NCI-H774 (cell line): ENCODE results near the gene TBC1D22B.

Experiments used
- DNase-seq: peaks from one replicate; lab custom pipeline; 2025; lab: John Stamatoyannopoulos, UW

Gene TBC1D22B, protein sequence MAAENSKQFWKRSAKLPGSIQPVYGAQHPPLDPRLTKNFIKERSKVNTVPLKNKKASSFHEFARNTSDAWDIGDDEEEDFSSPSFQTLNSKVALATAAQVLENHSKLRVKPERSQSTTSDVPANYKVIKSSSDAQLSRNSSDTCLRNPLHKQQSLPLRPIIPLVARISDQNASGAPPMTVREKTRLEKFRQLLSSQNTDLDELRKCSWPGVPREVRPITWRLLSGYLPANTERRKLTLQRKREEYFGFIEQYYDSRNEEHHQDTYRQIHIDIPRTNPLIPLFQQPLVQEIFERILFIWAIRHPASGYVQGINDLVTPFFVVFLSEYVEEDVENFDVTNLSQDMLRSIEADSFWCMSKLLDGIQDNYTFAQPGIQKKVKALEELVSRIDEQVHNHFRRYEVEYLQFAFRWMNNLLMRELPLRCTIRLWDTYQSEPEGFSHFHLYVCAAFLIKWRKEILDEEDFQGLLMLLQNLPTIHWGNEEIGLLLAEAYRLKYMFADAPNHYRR

DNA sequence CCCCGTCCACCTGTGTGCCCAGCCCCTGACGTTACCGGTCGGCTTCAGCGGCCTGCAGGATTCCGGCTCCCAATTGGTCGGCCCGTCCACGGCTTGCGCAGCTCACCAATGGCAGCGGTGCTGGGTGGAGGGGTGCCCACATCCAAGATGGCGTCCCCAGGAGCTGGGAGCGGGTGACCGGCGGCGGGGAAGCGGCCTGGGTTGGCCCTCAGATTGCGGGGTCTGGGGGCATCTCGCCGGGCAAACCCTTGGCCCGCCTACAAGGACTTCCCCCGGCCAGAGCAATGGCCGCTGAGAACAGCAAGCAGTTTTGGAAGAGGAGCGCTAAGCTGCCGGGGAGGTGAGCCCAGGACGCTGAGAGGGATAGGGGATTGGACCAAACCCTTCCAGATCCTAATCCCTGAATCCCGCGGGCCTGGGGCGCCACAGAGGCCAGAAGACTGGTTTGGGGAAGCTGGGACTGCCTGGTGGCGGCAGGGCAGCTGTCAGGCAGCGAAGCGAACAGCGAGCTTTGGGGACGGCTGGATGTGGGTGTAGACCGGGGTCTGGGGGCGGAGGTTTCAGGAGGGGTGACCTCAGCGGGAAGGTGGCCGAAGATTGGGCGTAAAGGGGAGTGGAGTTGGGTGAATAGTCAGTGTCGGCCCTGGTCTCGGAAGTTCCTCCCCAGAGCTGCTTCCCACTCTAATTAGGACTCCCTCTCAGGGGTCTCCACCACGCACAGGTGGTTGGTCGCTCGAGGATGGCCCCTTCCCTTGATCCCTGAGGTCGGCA lies at the start of gene TBC1D22B, which contains the start of gene TMEM217:
TSS of gene TBC1D22B (plus strand) at position 139 of the 771 bp plus-strand sequence. CDS start at position 285, 146 bp downstream.
TSS of gene TMEM217 (minus strand) at position 511 of the 771 bp plus-strand sequence. CDS start 39,114 bp downstream, outside the sequence.
- peak; percentile 95 for DNase-seq

DNA sequence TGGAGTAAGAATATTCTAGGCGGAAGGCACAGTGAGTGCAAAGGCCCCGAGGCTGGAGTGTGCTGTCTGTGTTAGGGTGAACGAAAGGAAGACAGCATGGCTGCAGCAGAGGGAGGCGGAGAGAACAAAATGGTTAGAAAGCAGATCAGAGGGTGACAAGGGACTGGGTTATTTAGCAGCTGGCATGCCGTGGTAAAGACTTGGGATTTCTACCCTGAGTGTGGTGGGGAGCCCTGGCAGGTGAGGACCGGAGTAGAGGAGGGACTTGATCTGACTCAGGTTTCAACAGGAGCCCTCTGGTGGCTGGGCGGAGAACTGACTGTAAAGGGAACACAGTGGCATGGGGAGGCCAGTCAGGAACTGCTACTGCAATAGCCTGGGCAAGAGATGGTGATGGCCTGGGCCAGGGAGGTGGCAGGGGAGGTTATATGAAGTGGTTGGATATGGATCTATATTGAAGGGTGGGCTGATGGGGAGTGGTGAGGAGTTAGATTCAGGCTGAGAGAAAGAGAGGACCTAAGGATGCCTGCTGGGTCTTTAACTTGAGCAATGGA lies 49.6 kb upstream of the TBC1D22B start:
- DNase-seq, result peak; percentile 72

DNA sequence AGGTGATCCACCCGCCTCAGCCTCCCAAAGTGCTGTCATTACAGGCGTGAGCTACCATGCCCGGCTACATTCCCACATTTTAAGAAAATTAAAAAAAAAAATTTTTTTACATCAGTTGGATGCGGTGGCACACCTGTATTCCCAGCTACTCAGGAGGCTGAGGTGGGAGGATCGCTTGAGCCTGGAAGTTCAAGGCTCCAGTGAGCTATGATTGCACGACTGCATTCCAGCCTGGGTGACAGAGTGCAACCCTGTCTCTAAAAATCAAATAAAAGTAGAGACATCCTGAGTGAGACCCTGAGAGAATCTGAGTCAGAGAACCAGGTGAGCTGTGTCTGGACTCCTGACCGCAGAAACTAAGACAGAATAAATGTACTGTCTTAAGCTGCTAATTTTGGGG lies 48.8 kb upstream of the TBC1D22B start:
- no peak for DNase-seq

DNA sequence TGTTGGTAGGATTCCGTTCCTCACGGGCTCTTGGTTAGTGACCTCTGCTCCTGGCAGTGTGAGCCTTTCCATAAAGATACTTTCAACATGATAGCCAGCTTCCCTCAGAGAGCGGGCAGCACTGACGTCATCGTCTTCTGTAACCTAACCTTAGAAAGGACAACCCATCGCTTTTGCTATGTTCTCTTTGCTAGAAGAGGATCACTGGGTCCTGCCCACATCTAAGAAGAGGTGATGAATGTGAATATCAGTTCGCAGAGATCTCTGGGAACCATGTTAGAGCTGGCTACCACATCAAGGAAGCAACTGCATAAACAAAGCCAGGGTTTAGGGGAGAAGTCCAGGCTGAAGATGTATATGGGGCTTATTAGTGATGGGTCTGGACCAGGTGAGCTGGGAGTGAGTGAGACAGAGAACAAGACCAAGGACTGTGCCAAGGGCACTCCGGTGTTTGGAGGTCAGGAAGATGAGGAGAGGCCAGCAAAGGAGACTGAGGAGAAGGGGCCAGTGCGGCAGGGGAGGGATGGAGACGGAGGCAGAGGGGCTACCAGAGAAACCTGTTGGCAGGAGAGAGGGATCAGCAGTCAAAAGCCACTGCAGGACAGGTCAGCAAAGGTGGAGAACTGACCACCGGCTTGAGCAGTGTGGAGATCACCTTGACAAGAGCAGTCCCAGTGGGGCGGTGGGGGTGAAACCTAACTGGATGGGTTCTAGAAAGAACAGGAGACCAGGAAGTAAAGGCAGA lies 47.9 kb upstream of the TBC1D22B start:
- DNase-seq, result no peak

DNA sequence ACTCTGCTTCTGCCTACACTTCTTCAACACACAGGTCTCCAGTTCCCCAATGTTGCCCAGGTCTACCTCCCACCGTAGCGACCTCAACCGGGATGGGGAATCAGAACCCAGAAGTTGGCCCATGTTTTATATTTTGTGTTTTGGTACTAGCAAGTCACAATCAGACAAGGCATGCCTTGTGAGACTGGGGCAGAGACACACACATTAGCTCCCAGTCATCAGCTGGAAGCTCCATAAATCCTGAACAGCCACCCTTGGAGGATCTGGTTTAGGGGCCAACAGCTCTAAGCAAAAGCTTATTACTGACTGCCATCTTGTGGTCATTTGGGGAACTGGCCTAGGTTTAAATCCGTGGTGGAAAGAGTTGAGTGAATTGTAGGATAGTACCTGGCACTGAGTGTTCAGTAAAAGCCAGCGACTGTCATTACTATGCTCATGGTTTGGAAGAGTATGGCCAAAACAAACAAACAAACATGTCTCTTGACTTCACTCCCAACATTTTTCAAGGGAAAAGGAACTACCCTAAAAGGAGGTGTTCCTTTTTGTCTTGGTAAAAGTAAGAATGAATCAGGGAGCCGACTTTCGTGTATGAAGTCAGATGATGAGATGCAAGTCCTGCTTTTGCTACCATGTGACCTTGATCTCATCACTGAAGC lies 47.1 kb upstream of the TBC1D22B start:
- peak; percentile 73 for DNase-seq

- DNase-seq, result no peak
Measured at GRCh38 chr6:37212268-37212667, 45.3 kb upstream of the TBC1D22B start.

DNA sequence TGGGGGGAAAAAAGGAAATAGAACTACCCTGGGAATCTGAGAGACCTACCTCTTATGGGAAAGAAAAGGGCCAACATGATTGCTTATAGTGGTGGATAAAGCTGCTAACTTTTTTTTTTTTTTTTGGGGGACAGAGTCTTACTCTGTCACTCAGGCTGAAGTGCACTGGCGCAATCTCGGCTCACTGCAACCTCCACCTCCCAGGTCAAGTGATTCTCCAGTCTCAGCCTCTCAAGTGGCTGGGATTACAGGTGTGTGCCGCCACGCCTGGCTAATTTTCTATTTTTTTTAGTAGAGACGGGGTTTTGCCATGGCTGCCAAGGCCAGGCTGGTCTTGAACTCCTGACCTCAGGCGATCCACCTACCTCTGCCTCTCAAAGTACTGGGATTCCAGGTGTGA lies 39.5 kb upstream of the TBC1D22B start:
- no peak for DNase-seq

DNA sequence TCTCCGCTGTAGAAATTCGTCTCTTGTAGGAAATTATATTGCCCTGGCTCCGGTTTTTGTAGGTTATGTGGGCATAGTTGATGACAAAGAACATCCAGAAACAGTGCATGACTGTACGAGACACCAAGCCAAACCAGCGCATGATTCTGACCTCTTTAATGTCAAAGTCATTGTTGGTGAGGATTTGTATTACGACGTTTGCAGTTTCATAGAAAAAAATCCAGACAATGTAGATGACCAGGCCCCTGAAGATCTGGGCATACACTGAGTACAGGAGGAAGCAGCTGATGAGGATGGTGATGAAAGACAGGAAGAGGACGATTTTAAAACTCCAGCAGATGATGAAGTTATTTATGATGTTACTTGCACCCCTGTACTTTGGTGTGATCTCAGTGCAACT lies 39.1 kb upstream of the TBC1D22B start:
- DNase-seq, result no peak

DNA sequence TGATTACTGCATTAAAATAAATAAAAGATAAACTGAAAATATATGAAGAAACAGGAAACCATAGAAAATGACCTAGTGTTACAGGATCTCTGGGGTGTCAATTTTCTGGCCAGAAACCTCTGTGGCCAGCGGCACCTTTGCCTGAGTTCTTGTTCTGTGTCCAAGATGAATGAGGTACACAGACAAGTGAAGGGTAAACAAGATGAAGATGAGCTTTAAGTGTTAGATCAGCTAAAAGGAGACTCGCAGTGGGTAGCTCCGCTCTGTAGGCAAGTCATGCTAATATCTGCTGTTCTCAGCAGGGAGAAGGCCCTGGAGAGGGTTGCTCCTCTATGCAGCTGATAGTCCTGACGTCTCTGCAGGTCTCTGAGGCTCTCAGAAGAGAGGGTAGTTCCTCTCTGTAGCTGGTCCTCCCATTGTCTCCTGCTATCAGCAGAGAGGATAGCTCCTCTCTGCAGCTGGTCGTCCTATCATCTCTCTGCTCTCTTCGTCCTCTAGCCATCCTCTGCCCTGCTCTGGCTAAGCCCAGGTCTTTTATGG lies 35.9 kb upstream of the TBC1D22B start:
- DNase-seq, result no peak

DNA sequence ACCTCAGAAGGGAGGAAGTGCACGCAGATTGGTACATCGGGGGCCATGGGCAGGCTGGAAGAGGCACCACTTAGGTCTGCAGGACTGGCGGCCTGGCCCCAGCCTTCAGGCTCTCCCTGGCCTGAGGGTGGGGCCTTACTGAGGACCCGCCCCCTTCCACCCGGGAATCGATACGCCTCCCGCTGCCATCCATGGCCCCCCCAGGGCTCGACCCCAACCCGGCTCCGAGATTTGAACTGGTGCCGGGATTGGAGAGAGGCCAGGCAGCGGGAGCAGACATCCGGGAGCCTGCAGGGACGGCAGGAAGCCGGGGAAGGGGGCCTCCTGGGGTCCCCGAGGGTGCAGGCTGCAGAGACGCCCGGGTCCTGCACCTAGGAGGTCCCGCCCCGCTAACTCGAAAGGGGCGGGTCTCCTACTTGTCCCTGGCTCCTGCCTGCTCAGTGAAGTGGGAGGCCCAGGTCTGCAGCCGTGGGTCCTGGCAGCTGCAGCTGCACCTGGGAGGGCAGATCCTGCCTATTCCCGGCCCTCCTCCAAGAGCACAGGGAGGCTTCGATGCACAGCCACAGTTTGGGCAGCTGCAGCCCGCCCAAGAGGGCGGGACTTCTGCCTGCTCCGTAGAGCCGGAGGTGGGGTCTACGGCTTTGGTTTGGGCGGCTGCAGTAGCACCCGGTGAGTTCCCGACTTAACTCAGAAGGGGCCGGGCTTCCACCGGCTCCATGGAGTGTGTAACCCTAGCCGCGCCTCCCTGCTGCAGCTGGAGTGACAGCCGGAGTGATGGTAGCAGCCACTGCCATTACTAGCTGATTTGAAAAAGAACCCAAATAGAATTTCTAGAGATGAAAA lies 35.2 kb upstream of the TBC1D22B start:
- peak; percentile 97 for DNase-seq

- no peak for DNase-seq
Measured at GRCh38 chr6:37222992-37223391, 34.6 kb upstream of the TBC1D22B start.

GRCh38 chr6:37225350-37226169 lies 32.0 kb upstream of the TBC1D22B start:
- DNase-seq, result no peak

DNA sequence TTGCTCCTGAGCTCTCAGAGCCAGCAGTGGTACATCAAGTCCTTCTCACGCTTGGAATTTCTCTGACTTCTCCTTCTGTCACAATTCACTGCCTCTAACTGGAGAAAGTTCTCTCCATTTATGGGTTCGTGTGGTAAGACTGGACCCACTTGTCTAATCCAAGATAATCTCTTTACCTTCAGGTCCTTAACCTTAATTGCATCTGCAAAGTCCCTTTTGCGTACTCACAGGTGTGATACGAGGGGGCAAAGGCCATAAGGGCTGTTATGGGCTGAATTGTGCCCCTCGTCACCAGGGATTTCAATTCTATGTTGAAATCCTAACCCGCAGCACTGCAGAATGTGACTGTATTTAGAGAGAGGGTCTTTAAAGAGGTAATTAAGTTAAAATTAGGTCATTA lies 27.5 kb upstream of the TBC1D22B start:
- no peak for DNase-seq

GRCh38 chr6:37232430-37233017 lies 25.0 kb upstream of the TBC1D22B start:
- DNase-seq, result no peak

- DNase-seq, result no peak
Measured at GRCh38 chr6:37233541-37233940, 24.0 kb upstream of the TBC1D22B start.

- no peak for DNase-seq
Measured at GRCh38 chr6:37236921-37237320, 20.7 kb upstream of the TBC1D22B start.

DNA sequence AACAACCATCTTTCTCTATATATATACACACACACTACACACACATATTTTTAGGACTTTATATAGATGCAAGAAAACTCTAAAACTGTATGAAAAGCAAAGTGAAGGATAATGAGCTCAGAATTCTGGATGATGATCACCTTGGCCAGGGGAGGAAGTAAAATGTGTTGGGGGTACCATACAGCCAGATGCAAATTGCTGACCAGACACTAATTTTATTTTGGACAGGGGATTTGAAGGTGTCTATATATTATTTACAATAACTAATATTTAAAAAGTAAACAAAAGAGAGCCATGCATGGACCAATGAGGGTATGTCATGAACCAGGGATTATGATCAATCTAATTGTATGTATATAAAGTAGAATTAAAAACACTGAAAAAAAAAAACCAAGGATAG lies 19.8 kb upstream of the TBC1D22B start:
- DNase-seq, result no peak

- no peak for DNase-seq
Measured at GRCh38 chr6:37238381-37238780, 19.2 kb upstream of the TBC1D22B start.

DNA sequence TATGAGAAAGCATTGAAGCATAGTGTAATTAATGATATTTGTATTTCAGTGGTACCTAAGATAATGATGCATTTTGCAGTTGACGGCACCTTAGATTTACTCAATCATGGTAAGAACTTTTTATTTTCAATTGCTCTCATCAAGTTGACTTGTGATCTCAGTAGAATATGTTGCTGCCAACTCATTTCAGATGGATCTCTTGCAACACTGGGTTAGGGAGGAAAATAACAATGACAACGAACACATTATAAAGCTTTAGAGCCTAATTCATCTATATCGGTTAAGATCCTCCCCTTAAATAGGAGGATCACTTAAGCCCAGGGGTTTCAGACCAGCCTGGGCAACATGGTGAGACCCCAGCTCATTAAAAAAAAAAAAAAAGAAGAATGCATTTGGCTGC lies 18.0 kb upstream of the TBC1D22B start:
- no peak for DNase-seq
